OCI-LY3 (cell line): ENCODE results near the gene SIK1.
"Not testable (repeated sequence)": the region's sequence is repeated elsewhere in the genome, so short reads cannot be mapped to it uniquely, and the experiment has no call there.

ENCODE experiments used
- CTCF ChIP-seq: fragments of 200-600, 300-600 bp; sonication (generic); IDR thresholded peaks from 2 replicates; pipeline ENCODE4 v1.5.1; 2014; ENCODE audit warnings: antibody characterized with exemption, low read length, low read depth
- EZH2phosphoT487 ChIP-seq: fragments of 200-600 bp; shearing (Covaris generic); IDR thresholded peaks from 2 replicates; pipeline ENCODE4 v1.6.1; 2018; ENCODE audit warnings: antibody characterized with exemption, mixed run types, low read depth

GRCh38 chr21:43444524-43444923, 17.6 kb upstream of the SIK1 start:
- TF ChIP-seq CTCF, EZH2phosphoT487: not testable (repeated sequence)
